ENCODE measurements around the gene FMOD.

GRCh38 chr1:203305809-203306088, 45.2 kb downstream of the FMOD start:
- TF ChIP-seq ZNF830 (tag by site-specific recombination; IDR thresholded peaks at IDR 0.05; ENCODE audit: low read depth), result no peak
- TF ChIP-seq ZNF155 (tag by site-specific recombination; IDR thresholded peaks at IDR 0.05), result no peak
- no peak for TF ChIP-seq CTCF (tag by site-specific recombination; IDR thresholded peaks at IDR 0.05)
- no peak for TF ChIP-seq ZNF324 (tag by site-specific recombination; IDR thresholded peaks at IDR 0.05)
- no peak for TF ChIP-seq ZNF843 (tag by site-specific recombination; IDR thresholded peaks at IDR 0.05)
- no peak for TF ChIP-seq ZNF701 (tag by site-specific recombination; IDR thresholded peaks at IDR 0.05)
- TF ChIP-seq ZNF24 (tag by site-specific recombination; IDR thresholded peaks at IDR 0.05), result no peak
